HG02970 (cell line): ENCODE data around the gene WDFY4.

ENCODE experiments used
- ATAC-seq: cut with Tn5 transposase; IDR thresholded peaks from one replicate; pipeline ENCODE4 v1.9.1; 2021; ENCODE audit warnings: mild to moderate bottlenecking, moderate library complexity, moderate number of reproducible peaks; ENCODE audit not compliant: unreplicated experiment, low FRiP score

Gene WDFY4

DNA sequence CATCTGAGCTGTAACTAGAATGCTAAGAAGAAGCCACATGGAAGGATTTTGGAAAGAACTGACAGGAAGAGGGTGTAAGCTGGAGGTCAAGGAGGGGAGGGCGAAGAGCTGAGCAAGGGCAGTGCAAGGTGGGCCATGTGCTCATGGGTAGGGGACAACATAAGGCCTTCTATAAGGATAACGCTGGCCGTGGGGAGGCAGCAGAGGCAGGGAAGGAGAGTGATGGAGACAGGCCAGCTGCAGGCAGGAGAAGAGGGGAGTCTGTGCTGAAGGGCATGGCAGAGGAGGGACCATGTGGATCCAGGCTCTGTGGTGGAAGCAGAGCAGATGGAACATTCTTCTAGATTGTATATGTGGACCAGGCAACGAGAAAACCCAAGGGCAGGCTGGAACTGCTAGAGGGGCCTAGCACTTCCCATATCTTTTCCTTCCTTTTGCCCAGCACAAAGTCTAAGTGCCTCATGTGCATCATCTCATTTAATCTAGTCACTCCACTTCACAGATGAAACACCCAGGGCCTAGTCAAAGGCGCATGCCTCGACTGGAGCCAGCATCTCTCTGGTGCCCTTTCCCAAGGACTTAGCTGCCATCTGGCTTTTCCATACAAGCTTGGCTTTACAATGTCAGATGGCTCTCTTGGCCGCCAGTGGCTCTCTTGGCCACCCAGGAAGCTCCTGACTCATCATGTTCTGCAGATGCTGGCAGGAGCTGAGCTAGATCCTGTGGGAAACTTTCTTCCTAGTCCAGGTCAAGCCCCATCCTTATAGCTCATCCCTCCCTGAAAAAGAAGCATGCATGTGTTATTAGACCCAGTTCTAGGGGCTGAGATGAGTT is 248.4 kb downstream of the WDFY4 start:
- no peak for ATAC-seq

DNA sequence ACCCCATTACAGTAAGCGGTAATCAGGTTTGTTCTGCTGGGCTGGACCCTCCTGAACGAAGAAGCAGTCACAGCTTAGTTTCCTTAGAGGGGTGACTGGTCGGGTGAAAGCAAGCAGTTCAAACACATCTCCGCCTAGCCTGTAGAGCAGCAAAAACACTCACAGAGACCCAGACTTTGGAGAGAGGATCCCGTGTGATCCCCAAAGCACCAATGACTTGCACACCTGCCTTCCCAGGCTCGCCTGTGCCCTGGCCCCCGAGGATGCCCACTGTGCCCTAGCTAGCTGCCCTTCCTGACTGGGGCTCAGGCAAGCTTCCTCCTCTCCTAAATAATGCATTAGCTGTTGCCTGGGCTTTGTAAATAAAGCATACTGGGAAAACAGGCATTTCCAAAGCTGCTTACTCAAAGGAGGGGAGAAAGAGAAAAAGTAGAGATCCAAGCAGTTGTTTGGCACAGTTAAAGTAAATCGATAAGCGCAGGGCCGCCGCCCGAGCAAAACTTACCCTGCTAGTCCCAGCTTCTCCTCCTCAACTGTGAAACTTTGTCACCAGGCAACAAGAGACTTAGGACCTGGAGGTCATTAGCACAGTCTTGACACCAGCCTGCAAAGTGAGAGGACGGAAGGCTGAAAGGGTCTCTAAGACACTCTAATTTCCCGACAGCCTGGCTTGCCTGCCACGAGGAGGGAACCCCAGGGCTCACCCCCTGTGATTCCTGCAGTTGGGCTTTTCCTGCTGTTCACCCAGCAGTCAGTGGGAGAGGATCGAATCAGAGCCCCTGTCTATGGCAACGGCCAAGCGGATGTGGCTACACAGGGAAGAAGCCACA is 250.2 kb downstream of the WDFY4 start:
- ATAC-seq = no peak

DNA sequence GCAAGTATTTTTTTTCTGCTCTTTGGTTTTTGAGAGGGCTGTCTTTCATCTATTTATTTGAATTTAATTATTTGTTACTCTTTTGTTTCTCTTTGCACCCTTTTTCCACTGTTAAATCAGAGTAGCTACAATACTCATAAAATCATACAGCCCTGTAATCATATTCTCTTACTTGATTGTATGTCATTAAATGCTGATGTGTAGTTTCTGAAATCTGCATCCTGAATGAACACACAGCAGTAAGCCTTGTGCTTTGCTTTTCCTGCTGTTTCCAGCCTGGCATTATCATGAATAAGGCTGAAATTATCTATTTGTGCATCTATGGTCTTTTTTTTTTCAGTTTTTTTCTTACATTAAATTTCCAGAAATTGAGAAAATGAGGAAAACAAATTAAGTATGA is 250.9 kb downstream of the WDFY4 start:
- no peak for ATAC-seq

DNA sequence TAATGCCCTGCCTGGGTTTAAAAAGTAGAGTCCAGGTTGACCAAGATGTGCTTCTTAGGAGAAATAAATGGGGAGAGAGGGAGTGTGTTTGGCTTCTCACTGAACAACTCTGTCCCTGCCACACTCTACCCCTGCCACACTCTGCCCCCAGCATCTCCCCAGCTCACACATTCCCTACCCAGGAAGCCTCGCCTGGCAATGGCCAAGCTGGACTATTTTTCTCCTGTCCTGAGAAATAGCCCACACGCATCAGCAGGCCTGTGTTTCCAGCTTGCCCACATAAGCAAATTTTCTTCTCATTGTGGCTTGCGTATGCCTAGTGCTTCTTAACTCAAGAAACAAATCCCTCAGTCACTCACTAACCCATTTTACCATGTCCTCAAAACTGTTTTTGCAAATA is 253.1 kb downstream of the WDFY4 start:
- no peak for ATAC-seq

DNA sequence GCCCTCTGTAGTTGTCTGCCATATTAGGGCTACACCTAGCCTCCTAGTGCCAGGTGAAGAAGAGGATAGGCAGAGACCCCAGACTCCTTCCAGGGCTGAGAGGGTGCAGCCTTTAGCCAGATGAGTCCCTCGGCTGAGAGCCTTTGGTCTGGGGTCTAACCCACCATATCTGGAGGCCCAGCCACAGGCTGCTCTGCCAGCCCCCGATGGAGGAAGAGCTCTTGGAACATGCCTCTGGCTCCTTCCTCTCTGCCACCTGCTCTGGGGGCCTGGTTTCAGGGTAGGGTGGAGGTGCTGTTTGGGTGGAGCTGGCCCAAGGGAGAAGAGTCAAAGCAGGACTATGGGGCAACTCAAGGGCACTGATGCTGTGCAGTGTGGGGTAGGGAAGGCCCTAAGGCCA is 253.6 kb downstream of the WDFY4 start:
- no peak for ATAC-seq

DNA sequence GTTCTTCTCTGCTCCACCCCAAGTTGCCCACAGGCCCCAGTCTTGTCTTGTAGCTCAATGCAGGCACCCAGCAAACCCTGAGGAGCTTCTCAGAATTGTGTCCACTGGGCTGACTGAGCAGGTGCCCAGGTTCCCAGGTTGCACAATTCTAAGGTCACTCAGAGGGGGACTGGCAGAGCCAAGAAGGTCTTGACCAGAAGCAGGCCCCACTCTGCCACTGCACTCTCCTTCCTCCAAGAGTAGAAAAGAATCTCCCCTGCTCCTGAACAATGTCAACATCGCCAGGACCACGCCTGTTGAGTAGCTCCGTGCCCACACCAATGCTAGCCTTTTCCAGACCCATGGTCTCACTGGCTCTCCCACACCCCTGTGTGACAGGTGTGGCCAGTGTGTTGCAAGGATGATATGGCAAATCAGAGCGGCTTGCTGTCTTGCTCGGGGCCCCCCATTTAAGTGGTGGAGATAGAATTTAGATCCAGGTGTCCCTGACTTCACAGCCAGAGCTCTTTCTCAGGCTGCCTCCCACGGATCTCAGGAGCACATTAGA is 254.4 kb downstream of the WDFY4 start:
- no peak for ATAC-seq

DNA sequence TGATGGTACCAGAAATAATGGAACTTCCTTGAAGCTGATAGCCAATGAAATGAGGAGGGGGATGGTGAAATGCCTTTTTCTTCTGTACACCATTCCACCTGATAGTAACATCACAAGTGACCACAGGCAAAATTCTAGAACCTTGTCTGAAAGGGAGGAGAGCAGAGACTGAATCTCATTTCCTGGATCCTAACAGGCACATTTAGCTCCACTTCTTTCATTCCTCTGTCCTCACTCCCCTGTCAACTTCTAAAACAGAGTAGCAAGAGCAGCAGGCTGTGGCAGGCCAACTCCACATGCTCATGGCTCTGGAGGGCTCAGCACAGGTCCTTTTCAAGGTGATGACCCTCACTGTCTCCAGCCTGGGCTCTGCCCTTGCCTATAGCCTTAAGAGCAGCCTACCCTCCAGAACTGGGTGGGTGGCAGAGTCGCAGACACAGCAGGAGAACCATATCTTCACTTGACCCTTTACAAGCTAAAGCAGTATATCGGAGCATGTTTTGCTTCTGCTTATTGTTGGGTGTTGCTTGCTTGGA is 255.2 kb downstream of the WDFY4 start, which contains the start of gene LRRC18:
LRRC18 (minus strand) TSS at position 51 of the 536 bp plus-strand sequence. CDS start 25,685 bp downstream, outside the sequence.
- no peak for ATAC-seq

DNA sequence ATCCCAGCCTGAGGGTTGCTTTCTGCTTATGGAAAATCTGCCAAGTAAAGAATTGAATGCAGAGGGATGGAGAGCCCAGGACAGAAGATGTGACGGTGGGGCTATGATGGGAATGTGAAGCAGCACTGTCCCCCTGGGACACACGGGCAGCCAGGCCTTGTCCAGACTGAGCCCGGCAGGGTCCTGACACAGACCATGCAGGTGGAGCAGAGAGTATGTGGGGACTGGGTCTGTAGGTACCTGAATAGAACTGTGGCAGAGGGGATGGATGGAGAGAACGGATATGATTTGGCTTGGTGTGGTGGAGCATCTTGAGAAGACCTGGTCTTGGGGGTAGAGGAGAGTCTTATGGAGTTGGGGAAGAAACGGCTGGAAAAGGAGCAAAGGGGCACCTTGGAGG is 255.7 kb downstream of the WDFY4 start:
- no peak for ATAC-seq

DNA sequence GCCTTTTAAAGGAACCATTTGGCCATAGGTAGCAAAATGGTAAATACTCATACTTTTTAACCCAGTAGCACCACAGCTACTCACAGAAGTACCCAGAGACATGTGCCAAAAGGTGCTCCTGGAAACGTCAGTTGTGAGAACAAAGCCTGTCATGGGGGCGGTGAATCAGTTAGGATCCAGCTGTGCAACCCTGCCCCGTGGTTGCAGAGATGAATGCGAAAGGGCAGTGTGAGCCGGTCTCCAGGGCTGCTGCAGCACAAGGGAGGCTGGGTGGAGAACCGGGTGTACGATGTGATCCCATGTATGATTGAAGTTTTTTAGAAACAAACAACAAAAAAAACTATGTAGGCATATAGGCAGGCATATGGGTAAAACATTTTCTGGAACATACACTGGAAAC is 256.3 kb downstream of the WDFY4 start:
- no peak for ATAC-seq

DNA sequence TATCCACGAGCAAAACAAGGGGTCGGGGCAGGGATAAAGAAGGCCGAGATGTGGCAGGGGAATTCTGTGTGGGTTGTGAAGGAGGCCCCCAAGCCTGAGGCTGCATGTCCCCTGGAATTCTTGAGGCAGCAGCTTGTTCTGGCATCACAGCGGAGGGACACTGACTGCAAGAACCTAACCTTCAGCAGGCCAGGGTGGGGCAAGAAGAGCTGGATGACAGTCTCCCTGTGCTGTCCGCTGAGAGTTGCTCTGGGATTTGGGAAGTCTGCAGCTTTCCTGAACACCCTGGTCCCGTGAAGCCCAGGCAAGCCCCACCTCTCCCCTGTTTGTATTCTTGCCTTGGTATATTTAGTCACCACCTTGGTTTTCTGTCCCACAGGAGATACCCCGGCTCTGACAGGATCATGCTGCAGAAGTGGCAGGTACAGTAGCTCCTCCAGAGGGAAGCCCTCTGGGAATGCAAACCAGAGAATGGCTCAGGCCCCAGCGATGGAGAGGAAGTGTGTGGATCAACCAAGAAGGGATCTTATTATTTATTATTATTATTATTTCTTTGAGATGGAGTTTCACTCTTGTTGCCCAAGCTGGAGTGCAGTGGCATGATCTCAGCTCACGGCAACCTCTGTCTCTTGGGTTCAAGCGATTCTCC is 256.9 kb downstream of the WDFY4 start:
- ATAC-seq = no peak

DNA sequence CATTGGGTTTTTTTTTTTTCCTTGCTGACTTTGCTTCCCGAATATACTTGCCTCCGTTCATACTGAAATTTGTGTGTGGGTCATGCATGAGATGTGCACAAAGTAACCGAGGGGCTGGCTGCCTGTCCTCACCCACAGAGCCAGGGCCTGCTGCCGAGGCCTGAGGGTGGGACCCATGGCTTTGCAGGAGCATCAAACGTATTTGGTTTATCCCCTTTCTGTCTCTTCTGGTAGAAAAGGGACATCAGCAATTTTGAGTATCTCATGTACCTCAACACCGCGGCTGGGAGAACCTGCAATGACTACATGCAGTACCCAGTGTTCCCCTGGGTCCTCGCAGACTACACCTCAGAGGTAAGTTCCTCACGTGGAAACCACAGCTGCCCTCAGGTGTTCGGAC is 258.4 kb downstream of the WDFY4 start:
- ATAC-seq = no peak

DNA sequence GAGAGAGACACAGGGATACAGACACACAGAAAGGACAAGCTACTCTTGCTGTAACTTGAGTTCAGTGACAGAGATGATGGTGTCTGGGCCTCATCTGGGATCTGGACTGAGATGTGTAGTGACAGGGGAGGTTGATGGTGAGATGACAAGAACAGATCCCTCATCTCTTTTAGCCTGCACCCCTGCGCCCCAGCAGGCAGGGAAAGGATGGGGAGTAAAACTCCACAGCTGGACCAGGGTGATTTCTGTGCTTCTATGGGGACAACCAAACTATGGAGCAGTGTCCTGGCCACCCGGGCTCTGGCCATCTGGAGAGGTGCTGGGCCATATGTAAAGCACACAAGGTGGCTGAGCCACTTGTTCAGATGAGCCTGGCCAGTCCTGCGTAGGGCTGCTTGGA is 259.5 kb downstream of the WDFY4 start:
- no peak for ATAC-seq

DNA sequence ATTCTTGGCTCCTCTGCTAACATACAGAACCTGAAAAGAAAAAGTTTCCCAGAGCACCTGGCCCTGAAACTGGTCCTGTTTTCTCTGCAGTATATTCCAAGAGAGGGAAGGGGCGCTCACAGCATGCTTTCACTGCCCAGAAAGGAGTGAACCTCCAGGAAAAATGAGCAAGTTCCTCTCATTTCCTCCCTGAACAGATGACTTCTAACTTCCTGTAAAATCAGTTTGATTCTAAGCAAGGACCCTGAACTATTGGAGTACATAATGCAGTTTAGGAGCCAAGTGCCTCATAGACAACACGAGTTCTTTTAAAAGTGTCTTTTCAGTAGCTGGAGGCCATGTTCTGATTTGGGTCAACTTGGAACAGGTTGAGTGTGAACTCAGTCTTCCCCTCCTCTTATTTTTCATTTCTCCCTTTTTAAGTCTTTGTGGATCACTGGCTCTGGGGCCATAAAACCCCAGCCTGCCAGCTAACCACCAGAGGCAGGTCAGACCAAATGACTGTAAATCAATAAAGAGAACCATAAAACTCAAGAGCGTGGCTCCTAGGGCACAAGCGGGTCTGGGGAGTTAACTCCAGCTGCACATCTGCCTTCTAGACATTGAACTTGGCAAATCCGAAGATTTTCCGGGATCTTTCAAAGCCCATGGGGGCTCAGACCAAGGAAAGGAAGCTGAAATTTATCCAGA is 260.9 kb downstream of the WDFY4 start:
- ATAC-seq = no peak

DNA sequence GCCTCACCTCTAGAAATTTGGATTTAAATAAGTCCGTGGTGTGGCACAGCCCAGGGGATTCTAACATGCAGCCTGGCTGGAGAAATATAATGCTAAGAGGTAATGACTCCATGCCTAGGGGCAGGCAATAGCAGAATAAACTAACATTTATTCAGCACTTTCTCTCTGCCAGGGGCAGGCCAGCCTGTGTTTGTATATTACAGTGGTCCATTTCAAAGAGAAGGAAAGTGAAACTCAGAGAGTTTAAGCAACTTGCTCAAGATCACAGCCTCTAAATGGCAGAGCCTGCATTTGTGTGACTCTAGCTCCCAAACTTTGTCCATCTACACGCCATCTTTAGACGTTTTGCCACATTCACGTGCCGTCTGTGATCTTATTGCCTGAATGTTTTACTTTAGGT is 261.7 kb downstream of the WDFY4 start:
- ATAC-seq = no peak

DNA sequence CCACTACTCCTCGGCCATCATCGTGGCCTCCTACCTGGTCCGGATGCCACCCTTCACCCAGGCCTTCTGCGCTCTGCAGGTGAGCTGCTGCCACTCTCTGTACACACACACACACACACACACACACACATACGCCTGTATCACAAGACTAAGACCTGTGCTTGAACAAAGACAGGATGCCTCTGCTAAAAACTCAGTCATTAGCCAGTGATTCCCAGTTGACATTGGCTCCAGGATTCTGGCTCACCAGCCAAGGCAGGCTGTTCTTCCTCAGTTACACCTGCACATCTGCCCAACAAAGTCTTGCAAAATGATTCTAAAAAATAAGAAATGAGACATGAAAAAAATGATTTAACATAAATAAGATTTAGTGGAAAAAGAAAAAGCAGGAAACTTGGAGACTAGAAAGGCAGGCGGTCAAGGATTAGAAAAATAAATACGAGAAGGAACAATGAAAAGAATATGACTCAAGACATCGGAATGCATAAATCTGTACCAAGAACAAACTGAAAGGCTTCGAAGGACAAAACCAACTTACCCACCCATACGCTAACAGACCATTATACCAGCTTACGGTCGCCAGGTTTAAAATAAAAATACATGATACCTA is 262.3 kb downstream of the WDFY4 start:
- no peak for ATAC-seq

DNA sequence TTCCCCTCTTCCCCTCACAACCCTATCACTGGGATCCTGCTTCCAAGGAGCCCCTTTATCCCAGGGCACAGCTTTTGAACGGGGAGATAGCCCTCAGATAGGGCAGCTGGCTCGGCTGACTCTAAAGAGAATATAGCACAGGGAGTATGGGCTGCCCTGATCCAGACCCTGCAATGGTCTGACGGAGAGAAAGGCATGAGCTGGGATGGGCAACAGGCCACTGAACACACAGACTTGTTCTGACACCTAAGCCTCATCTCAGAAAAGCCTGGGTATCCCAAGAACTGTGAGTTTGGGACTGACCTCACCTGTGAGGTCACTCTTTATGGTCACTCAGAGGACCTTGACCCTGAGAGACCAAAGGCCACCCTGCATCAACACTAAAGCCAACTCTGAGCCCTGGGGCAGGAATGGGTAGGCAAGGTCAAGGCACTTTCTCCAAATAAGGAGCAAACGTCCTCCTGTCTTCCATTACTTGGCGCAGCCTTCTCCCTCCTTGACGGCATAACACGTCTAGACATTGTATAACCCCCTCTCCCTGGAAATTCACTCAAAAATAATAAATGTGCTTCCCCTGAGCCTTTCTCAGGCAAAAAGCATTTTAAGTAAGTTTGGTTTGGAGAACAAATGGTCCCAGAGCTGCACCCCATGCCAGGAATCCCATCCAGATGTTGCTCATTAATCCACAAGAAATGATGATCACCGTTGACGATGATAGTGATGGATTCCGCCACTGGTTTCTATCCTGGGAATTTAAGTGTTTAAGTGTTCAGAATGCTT is 263.2 kb downstream of the WDFY4 start:
- no peak for ATAC-seq

DNA sequence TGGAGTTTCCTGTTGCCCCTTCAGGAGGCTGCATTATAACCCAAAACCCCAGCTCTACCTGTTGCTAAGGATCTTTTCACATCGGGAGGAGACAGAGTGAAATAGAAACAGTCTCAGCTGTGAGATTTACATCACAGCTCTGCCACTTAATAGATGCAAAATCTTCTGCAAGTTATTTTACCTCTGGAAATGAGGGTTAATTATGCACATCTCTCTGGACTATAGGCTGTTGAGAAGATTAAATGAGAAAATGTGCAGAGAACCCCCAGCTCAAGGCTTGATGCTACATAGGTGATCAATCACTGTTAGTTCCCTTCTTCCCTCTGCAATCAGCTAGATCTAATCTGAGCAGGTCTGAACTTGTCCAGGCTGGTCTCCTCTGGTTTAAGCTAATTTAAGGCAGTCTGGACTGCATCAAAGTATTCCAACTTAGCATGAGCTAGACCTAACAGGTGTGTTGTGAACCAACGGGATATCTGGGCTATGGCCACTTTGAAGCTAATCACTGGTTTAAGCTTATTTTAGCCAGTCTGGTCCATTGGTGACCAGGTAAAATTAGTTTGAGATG is 263.9 kb downstream of the WDFY4 start:
- ATAC-seq = no peak

DNA sequence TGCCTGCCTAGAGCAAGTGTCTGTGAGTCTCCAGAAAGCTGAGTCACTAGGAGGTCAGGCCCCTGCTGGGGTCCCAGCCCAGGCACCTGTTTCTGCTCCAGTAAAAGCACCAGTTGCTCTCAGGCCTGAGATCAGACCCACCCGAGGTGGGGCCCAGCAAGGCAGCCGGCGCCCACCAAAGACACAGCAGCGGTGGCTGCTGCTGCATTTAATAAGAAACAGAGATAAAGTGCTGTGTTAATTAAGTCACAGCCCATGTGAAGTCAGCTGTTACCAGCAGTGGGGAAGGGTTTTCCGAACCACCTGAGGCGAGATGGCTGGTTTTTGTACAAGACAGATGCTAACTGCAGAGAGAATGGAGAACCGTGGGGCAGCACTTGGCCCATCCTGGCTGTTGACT is 267.0 kb downstream of the WDFY4 start:
- ATAC-seq = no peak
